GM19328 (cell line): ENCODE results near the gene KLK2.

Source experiments
- ATAC-seq: cut with Tn5 transposase; IDR thresholded peaks from one replicate; pipeline ENCODE4 v1.9.1; 2021; ENCODE audit warnings: mild to moderate bottlenecking, moderate library complexity; ENCODE audit not compliant: unreplicated experiment

The KLK2 gene

DNA sequence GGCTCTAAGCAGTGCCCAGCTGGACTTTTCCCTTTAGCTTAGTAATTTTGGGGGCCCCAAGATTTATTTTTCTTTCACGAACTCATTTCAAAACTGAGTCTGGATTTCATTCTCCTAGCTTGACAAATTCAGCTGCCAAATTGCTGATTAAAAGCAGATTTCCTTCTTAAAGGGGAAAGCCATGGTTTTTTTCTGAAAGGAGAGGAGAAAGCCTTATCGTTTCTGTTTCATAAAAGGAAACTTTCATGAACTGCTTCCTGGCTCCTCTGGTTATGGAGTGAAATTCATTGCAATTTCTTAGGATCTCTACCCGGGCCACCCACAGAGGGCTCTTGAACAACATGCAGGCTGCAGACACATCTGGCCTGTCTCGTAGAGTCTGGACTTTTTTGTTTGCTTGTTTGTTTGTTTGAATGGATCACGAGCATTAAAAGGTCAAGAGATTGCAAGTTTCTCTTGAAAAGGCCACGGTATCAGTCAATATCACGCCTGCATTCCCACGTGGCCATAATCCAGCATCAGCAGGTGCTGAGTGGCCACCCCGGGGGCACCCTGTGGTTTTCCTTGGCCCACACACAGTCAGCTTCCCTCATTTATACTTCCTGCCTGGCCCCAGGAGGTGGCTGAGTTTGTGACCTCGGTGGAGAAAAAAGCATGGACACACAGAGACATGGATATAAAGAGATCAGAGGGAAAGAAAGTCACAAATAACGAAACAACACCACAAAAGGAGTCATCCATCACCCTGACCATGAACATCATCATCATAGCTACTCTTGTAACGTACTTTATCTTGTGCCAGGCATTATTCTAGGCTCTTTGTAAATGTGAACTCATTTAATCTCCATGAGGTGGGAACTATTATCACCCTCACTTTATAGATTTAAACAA is 48.4 kb downstream of the KLK2 start:
- ATAC-seq = no peak

DNA sequence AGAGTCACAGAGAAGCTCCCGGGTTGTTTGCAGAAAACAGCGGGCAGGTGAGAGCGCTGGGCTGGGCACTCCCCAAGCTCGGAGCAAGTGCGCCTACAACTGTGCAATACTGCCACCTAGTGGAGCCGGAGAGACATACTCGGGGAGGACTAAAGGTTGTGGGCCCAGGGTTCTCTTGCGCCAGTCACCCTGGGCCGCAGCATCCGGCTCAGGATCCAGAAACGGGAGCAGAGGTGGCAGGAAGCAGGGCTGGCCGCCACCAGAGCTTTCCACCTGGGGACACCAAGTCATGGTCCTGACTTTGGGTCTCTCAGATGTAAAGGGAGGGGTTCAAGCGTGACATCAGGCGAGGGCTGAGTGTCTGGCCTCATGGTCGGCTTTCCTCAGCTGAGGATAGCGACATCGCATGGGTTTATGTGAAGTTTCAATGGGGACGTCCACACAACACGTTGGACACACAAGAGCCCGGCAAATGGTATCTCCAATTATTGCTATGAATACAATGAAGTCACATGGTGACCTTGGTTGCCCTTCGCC is 49.1 kb downstream of the KLK2 start:
- no peak for ATAC-seq

DNA sequence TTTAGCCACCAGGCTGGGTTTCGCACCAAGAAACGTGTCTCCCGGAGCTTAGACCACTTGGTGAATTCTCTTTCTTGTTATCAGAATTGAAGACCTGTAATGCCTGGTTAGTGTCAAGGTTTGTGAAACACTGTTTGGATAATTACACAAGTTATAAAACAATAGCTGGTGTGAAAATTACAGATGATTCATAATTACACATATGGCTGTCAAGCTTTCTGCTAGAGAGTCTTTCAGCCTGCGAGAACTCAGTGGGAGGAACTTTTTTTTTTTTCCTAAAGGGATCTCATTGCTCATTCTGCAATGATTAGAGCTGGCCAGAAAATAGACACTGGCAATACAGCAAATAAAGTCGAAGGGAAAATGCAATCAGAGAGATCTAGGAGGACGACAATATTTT is 51.3 kb downstream of the KLK2 start:
- no peak for ATAC-seq

DNA sequence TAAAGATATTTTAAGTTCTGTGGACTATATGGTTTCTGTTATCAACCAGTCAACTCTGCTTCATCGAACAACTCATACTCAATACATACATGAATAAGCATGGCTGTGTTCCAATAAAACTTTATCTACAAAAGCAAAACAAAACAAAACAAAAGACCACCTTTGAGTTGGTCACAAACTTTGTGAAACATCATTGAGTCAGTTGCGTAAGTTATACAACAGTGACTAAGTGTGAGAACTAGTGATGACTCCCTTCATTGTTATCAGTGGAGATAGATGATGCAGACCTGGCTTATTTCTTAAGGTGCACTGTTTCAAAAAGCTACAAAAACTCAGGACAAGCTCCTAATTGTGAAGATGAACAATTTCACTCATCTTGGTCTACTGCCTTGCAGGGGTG is 52.5 kb downstream of the KLK2 start:
- ATAC-seq = no peak

DNA sequence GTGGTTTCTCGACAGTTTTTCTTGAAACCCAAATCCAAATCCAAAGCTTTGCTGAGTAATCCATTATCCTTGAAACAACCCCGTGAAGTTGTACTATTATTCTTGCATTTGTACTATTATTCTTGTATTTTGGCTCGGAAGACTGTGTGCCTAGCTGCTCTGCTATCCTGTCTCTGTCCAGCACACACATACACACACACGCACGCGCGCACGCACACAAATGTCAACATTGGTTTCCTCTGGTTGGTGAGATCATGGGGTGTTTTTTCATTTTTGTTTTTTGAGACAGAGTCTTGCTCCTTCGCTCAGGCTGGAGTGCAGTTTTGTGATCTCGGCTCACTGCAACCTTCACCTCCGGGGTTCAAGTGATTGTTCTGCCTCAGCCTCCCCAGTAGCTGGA is 52.9 kb downstream of the KLK2 start:
- ATAC-seq = no peak

DNA sequence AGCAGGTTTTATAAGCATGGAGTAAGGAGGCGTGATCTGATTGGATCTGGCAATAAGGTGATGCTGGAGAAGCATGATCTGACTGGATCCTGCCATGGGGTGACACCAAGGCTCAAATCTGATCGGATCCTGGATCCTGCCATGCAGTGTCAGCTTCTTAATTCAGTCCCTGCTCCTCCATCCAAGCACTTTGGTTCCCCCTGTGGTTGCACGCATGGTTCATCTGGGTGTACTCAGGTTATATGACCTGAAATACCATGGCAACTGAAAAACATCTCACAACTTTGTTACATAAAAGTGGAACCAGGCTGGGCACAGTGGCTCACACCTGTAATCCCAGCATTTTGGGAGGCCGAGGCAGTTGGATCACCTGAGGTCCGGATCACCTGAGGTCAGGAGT is 55.6 kb downstream of the KLK2 start:
- ATAC-seq = no peak
